CD14-positive monocyte (primary cell): ENCODE data around the gene MAD1L1. TPM values are rescaled to one million over a fixed set of nuclear protein-coding genes. Genes with fewer than 3 reads are reported as not detected.

Experiments used
- DNase-seq, 3 donors: peaks; one replicate each; pipeline ENCODE4 v3.0.0-alpha.2; 2011 to 2022
- H2AFZ ChIP-seq: 2 replicates; pipeline ENCODE4 v1.6.0; 2012; ENCODE audit warnings: mild to moderate bottlenecking, low read depth, low read length, inconsistent platforms; ENCODE audit not compliant: insufficient read depth, poor library complexity, severe bottlenecking
- H3K27ac ChIP-seq, 2 donors: 1 replicate in 1 of 2; 2 replicates in 1 of 2; pipeline ENCODE4 v1.5.1; 2012 to 2013; ENCODE audit warnings: low read length in 2 of 2, control low read depth in 1 of 2, inconsistent platforms in 1 of 2, low read depth in 1 of 2, mild to moderate bottlenecking in 1 of 2
- H3K27me3 ChIP-seq, 2 donors: one replicate each; pipeline versions ENCODE4 v1.6.0 to v1.6.1; 2011 to 2013; ENCODE audit warnings: low read length in 2 of 2; ENCODE audit not compliant: control insufficient read depth in 2 of 2, insufficient read depth in 2 of 2
- H3K36me3 ChIP-seq, 2 donors: replicated peaks in 1 of 2; 1 replicate in 1 of 2; 2 replicates in 1 of 2; pipeline versions ENCODE4 v1.5.1 to v1.6.1; 2012 to 2013; ENCODE audit warnings: low read length in 2 of 2, control low read depth in 1 of 2, inconsistent platforms in 1 of 2, mild to moderate bottlenecking in 1 of 2; ENCODE audit not compliant: insufficient read depth in 2 of 2, control insufficient read depth in 1 of 2
- H3K4me1 ChIP-seq, 2 donors: 1 replicate in 1 of 2; 2 replicates in 1 of 2; pipeline versions ENCODE4 v1.5.1 to v1.6.1; 2012 to 2013; ENCODE audit warnings: low read length in 2 of 2, control low read depth in 1 of 2, inconsistent platforms in 1 of 2, mild to moderate bottlenecking in 1 of 2, moderate library complexity in 1 of 2; ENCODE audit not compliant: insufficient read depth in 2 of 2, control insufficient read depth in 1 of 2
- H3K4me2 ChIP-seq: replicated peaks from 2 replicates; pipeline ENCODE3; 2012; ENCODE audit warnings: low read length, moderate library complexity, mild to moderate bottlenecking; ENCODE audit not compliant: poor library complexity, severe bottlenecking; ENCODE audit errors: extremely low read depth
- H3K4me3 ChIP-seq, 3 experiments: fragments of 200-600 bp in 1 of 3; sonication (generic) in 1 of 3; replicated peaks in 1 of 3; 1 replicate in 2 of 3; 2 replicates in 1 of 3; pipeline ENCODE4 v1.5.1; 2011 to 2013; ENCODE audit warnings: low read length in 3 of 3, mild to moderate bottlenecking in 3 of 3, control low read depth in 2 of 3, low read depth in 2 of 3, inconsistent platforms in 1 of 3, moderate library complexity in 1 of 3
- H3K79me2 ChIP-seq: 2 replicates; pipeline ENCODE4 v1.6.0; 2012; ENCODE audit warnings: mild to moderate bottlenecking, control low read depth, inconsistent platforms, low read length, moderate library complexity; ENCODE audit not compliant: insufficient read depth
- H3K9ac ChIP-seq: 2 replicates; pipeline ENCODE4 v1.6.0; 2017; ENCODE audit warnings: low read length, mild to moderate bottlenecking; ENCODE audit not compliant: insufficient read depth, poor library complexity, severe bottlenecking
- H3K9me3 ChIP-seq, 2 donors: replicated peaks in 1 of 2; 1 replicate in 1 of 2; 2 replicates in 1 of 2; pipeline versions ENCODE4 v1.5.1 to v1.6.1; 2012 to 2013; ENCODE audit warnings: low read length in 2 of 2, control low read depth in 1 of 2; ENCODE audit not compliant: control insufficient read depth in 1 of 2, insufficient read depth in 1 of 2
- H4K20me1 ChIP-seq: 2 replicates; pipeline ENCODE4 v1.6.0; 2012; ENCODE audit warnings: mild to moderate bottlenecking, low read length, control low read depth, moderate library complexity; ENCODE audit not compliant: insufficient read depth
- H3K27ac Mint-ChIP-seq, 7 donors: one replicate each; pipeline ENCODE4 v1.8.0; 2020; ENCODE audit warnings: mild to moderate bottlenecking in 7 of 7, mixed read lengths in 7 of 7, moderate library complexity in 6 of 7, inconsistent platforms in 2 of 7
- H3K27me3 Mint-ChIP-seq, 3 donors: one replicate each; pipeline ENCODE4 v1.8.0; 2021 to 2022; ENCODE audit warnings: low read depth in 3 of 3, mild to moderate bottlenecking in 3 of 3, mixed read lengths in 3 of 3, moderate library complexity in 3 of 3, inconsistent platforms in 1 of 3
- H3K36me3 Mint-ChIP-seq, 2 donors: one replicate each; pipeline ENCODE4 v1.8.0; 2020; ENCODE audit warnings: mixed read lengths in 2 of 2, inconsistent platforms in 1 of 2, mild to moderate bottlenecking in 1 of 2
- H3K4me1 Mint-ChIP-seq: one replicate; pipeline ENCODE4 v1.8.0; 2020; ENCODE audit warnings: mild to moderate bottlenecking, mixed read lengths
- H3K4me3 Mint-ChIP-seq, 2 donors: one replicate each; pipeline ENCODE4 v1.8.0; 2020; ENCODE audit warnings: mild to moderate bottlenecking in 2 of 2, mixed read lengths in 2 of 2, moderate library complexity in 1 of 2
- H3K9me3 Mint-ChIP-seq, 7 donors: one replicate each; pipeline ENCODE4 v1.8.0; 2020 to 2022; ENCODE audit warnings: mixed read lengths in 7 of 7, mild to moderate bottlenecking in 6 of 7, moderate library complexity in 6 of 7, inconsistent platforms in 2 of 7
- WGBS: methylation state at CpG from one replicate; pipeline ENCODE4 v1.1.5; 2013; ENCODE audit warnings: missing lambda C conversion rate; ENCODE audit not compliant: insufficient coverage; 5-methylcytosine and 5-hydroxymethylcytosine counted together
- intact Hi-C, 2 donors: fragments of 100-400 bp; cut with micrococcal nuclease; formaldehyde crosslinking; loops; one replicate each; pipeline versions ENCODE4 v1.15.0 to v1.15.1; 2023
- polyA plus RNA-seq, 3 donors: library from polyadenylated mRNA; depleted of rRNA in 1 of 3; unstranded in 2 of 3; stranded (reverse) in 1 of 3; fragments of 300-500 nt in 2 of 3; fragments of >200 nt in 1 of 3; fragmentation: Illumina TruSeq in 2 of 3; gene quantifications; 1 replicate in 2 of 3; 2 replicates in 1 of 3; pipeline ENCODE4 v1.2.3, GENCODE V29; 2012 to 2021
- TF ChIP-seq, protein P1 (sequence below): fragments of 200-600 bp; IDR thresholded peaks from one replicate; pipeline ENCODE4 v1.8.0; 2022; ENCODE audit warnings: antibody characterized with exemption, mild to moderate bottlenecking

Gene MAD1L1
- polyA plus RNA-seq, 3 donors: 22.0 to 39.4 (median 33.2) TPM

GRCh38 chr7:2205036-2205780 is 27.5 kb downstream of the MAD1L1 start:
- no peak overlapping the region for H3K9ac ChIP-seq
- WGBS: 97% methylated on average over 13 of the region's 16 CpGs
- no peak overlapping the region for H3K4me3 ChIP-seq
- no peak overlapping the region for H3K4me3 Mint-ChIP-seq
- H3K9me3 ChIP-seq: no peaks in the 10 kb centered on the region
- H3K27me3 ChIP-seq: no peaks in the 10 kb centered on the region
- H3K36me3 ChIP-seq: peaks cover 37 to 74% of the 10 kb centered on the region in 2 donors
- peak overlapping the region in 5 of 7 donors; percentile 7 to 44 (median 30) for H3K27ac Mint-ChIP-seq
- TF ChIP-seq, protein P1, sequence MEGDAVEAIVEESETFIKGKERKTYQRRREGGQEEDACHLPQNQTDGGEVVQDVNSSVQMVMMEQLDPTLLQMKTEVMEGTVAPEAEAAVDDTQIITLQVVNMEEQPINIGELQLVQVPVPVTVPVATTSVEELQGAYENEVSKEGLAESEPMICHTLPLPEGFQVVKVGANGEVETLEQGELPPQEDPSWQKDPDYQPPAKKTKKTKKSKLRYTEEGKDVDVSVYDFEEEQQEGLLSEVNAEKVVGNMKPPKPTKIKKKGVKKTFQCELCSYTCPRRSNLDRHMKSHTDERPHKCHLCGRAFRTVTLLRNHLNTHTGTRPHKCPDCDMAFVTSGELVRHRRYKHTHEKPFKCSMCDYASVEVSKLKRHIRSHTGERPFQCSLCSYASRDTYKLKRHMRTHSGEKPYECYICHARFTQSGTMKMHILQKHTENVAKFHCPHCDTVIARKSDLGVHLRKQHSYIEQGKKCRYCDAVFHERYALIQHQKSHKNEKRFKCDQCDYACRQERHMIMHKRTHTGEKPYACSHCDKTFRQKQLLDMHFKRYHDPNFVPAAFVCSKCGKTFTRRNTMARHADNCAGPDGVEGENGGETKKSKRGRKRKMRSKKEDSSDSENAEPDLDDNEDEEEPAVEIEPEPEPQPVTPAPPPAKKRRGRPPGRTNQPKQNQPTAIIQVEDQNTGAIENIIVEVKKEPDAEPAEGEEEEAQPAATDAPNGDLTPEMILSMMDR: no peak
- no peak overlapping the region for H3K27ac ChIP-seq
- no peak overlapping the region for H2AFZ ChIP-seq
- DNase-seq: no peak
- no peak overlapping the region for H3K4me2 ChIP-seq
- peaks cover 67 to 86% of the 10 kb centered on the region in 2 donors for H3K36me3 Mint-ChIP-seq
- peaks cover 0 to 2% (median 0%) of the 10 kb centered on the region in 3 donors for H3K27me3 Mint-ChIP-seq
- H3K4me1 Mint-ChIP-seq: peaks cover 9% of the 10 kb centered on the region
- intact Hi-C loops: no loop called here
- peaks cover 0 to 7% of the 10 kb centered on the region in 2 donors for H3K4me1 ChIP-seq
- H4K20me1 ChIP-seq: peaks cover 3% of the 10 kb centered on the region
- no peaks in the 10 kb centered on the region for H3K79me2 ChIP-seq
- H3K9me3 Mint-ChIP-seq: no peaks in the 10 kb centered on the region

DNA sequence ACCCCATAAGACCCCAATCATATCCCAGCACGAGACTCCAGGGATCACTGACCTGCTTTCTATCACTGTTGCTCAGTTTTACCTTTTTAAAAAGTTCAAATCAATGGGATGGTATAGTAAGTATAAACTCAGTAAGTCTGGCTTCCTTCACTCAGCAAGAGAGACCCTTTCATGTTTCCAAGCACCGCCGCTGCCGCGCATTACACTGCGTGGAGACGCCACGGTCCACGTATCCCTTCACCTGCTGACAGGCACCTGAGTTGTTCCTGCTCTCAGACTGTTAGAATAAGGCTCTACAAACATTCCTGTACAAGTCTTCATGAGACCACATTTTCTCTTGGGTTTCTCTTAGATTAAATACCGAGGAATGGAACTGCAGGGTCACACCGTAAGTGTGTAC is 28.3 kb downstream of the MAD1L1 start:
- peaks cover 0 to under 1% (median 0%) of the 10 kb centered on the region in 7 donors for H3K9me3 Mint-ChIP-seq
- no peaks in the 10 kb centered on the region for H3K9me3 ChIP-seq
- H3K27me3 Mint-ChIP-seq: peaks cover 0 to 2% (median 0%) of the 10 kb centered on the region in 3 donors
- H3K36me3 Mint-ChIP-seq: peaks cover 71 to 86% of the 10 kb centered on the region in 2 donors
- H2AFZ ChIP-seq: no peak overlapping the region
- peaks cover 9% of the 10 kb centered on the region for H3K4me1 Mint-ChIP-seq
- intact Hi-C loops: no loop called here
- WGBS: 99% methylated on average over 10 of the region's 11 CpGs
- H4K20me1 ChIP-seq: peaks cover 2% of the 10 kb centered on the region
- H3K27me3 ChIP-seq: no peaks in the 10 kb centered on the region
- TF ChIP-seq, protein P1: no peak
- peak overlapping the region in 1 of 2 donors; percentile 20 for H3K27ac ChIP-seq
- no peak overlapping the region for H3K4me3 ChIP-seq
- no peaks in the 10 kb centered on the region for H3K79me2 ChIP-seq
- peak overlapping the region in 2 of 7 donors; percentile 8 to 70 for H3K27ac Mint-ChIP-seq
- peaks cover 0 to 7% of the 10 kb centered on the region in 2 donors for H3K4me1 ChIP-seq
- DNase-seq: no peak
- no peak overlapping the region for H3K4me3 Mint-ChIP-seq
- no peak overlapping the region for H3K4me2 ChIP-seq
- no peak overlapping the region for H3K9ac ChIP-seq
- peaks cover 41 to 76% of the 10 kb centered on the region in 2 donors for H3K36me3 ChIP-seq
